A673 (cell line): ENCODE measurements around the gene CASTOR2.

Experiments used
- CTCF ChIP-seq: fragments of 300-800, 200-600 bp; sonication (generic); conservative IDR thresholded peaks from 2 replicates; pipeline ENCODE4 v1.5.1; 2017; ENCODE audit warnings: low read depth, mild to moderate bottlenecking, antibody characterized with exemption, low read length, moderate library complexity, mixed read lengths
- EZH2 ChIP-seq: fragments of 200-600 bp; sonication (generic); IDR thresholded peaks from 2 replicates; pipeline ENCODE4 v1.6.1; 2017; ENCODE audit warnings: borderline replicate concordance, low read depth, mild to moderate bottlenecking, mixed read lengths, antibody characterized with exemption, low read length; ENCODE audit not compliant: poor library complexity, severe bottlenecking

- TF ChIP-seq EZH2: no peak
- no peak for TF ChIP-seq CTCF
Measured at GRCh38 chr7:75017832-75018231, 53.3 kb downstream of the CASTOR2 start.
